BLaER1 (cell line): ENCODE measurements around the gene ATP5PB.

Experiments used
- H3K27ac ChIP-seq: shearing (Covaris generic); formaldehyde crosslinking; 2 replicates; pipeline ENCODE4 v1.8.1; 2022
- H3K27me3 ChIP-seq: shearing (Covaris generic); formaldehyde crosslinking; 2 replicates; pipeline ENCODE4 v1.8.1; 2022
- H3K36me3 ChIP-seq: shearing (Covaris generic); formaldehyde crosslinking; 2 replicates; pipeline ENCODE4 v1.8.1; 2022
- H3K4me1 ChIP-seq: shearing (Covaris generic); formaldehyde crosslinking; 2 replicates; pipeline ENCODE4 v1.8.1; 2022
- H3K4me2 ChIP-seq: shearing (Covaris generic); formaldehyde crosslinking; 2 replicates; pipeline ENCODE4 v1.8.1; 2022
- H3K4me3 ChIP-seq: shearing (Covaris generic); formaldehyde crosslinking; 2 replicates; pipeline ENCODE4 v1.8.1; 2022
- H3K9ac ChIP-seq: shearing (Covaris generic); formaldehyde crosslinking; 2 replicates; pipeline ENCODE4 v1.8.1; 2022
- H3K9me3 ChIP-seq: shearing (Covaris generic); formaldehyde crosslinking; 2 replicates; pipeline ENCODE4 v1.8.1; 2022
- H4K20me1 ChIP-seq: shearing (Covaris generic); formaldehyde crosslinking; 2 replicates; pipeline ENCODE4 v1.8.1; 2022
- Cebpa-rat ChIP-seq: shearing (Covaris generic); IDR thresholded peaks from 2 replicates; pipeline ENCODE4 v1.8.1; 2022

ATP5PB gene

GRCh38 chr1:111501645-111502044 lies 52.4 kb downstream of the ATP5PB start:
- H3K9ac ChIP-seq: no peak overlapping the region
- H3K27me3 ChIP-seq: no peaks in the 10 kb centered on the region
- H3K36me3 ChIP-seq: no peaks in the 10 kb centered on the region
- no peak overlapping the region for H3K4me2 ChIP-seq
- H4K20me1 ChIP-seq: no peaks in the 10 kb centered on the region
- H3K27ac ChIP-seq: no peak overlapping the region
- TF ChIP-seq Cebpa-rat: no peak
- H3K4me1 ChIP-seq: peaks cover 37% of the 10 kb centered on the region
- no peak overlapping the region for H3K4me3 ChIP-seq
- no peaks in the 10 kb centered on the region for H3K9me3 ChIP-seq

- Histone ChIP-seq H3K27me3 (no peaks in the 10 kb centered on the region), H3K4me1 (peaks cover 55% of the 10 kb centered on the region), H3K36me3 (no peaks in the 10 kb centered on the region), H3K27ac (no peak within 1 kb of the TSS), H3K9me3 (no peaks in the 10 kb centered on the region), H3K4me2 (peak within 1 kb of the TSS; percentile 46), H3K4me3 (no peak within 1 kb of the TSS), H3K9ac (no peak within 1 kb of the TSS), H4K20me1 (no peaks in the 10 kb centered on the region)
- TF ChIP-seq Cebpa-rat: peak; percentile 63
Observed at GRCh38 chr1:111503585-111504060, 54.4 kb downstream of the ATP5PB start, which contains the start of the genes ADORA3 and TMIGD3. Gene ADORA3, minus strand, starts transcription at chr1:111503633. Its CDS starts 279 bp downstream, at chr1:111503354. Gene TMIGD3, minus strand, starts transcription at chr1:111503633. Its CDS starts 279 bp downstream, at chr1:111503354.

- Histone ChIP-seq H3K27me3 (no peaks in the 10 kb centered on the region), H4K20me1 (no peaks in the 10 kb centered on the region), H3K9ac (no peak overlapping the region), H3K4me3 (no peak overlapping the region), H3K4me1 (peaks cover 60% of the 10 kb centered on the region), H3K9me3 (no peaks in the 10 kb centered on the region), H3K4me2 (peak overlapping the region; percentile 46), H3K27ac (no peak overlapping the region), H3K36me3 (no peaks in the 10 kb centered on the region)
- no peak for TF ChIP-seq Cebpa-rat
Observed at GRCh38 chr1:111504097-111504496, 54.8 kb downstream of the ATP5PB start.

- Histone ChIP-seq H3K4me2 (peak overlapping the region; percentile 55), H3K4me3 (no peak overlapping the region)
Observed at GRCh38 chr1:111505641-111506119, 56.4 kb downstream of the ATP5PB start.

GRCh38 chr1:111506561-111506960 lies 57.3 kb downstream of the ATP5PB start:
- Histone ChIP-seq H4K20me1 (no peaks in the 10 kb centered on the region), H3K36me3 (no peaks in the 10 kb centered on the region), H3K4me1 (peaks cover 70% of the 10 kb centered on the region), H3K4me3 (no peak overlapping the region), H3K4me2 (peak overlapping the region; percentile 55), H3K9ac (no peak overlapping the region), H3K9me3 (no peaks in the 10 kb centered on the region), H3K27me3 (no peaks in the 10 kb centered on the region), H3K27ac (peak overlapping the region; percentile 58)
- TF ChIP-seq Cebpa-rat: no peak

More at GRCh38 chr1:111505641-111506119, 56.4 kb downstream of the ATP5PB start:
- TF ChIP-seq Cebpa-rat: no peak
- H3K4me1 ChIP-seq: peaks cover 66% of the 10 kb centered on the region
- H3K9ac ChIP-seq: no peak overlapping the region
- no peaks in the 10 kb centered on the region for H4K20me1 ChIP-seq
- no peaks in the 10 kb centered on the region for H3K27me3 ChIP-seq
- no peaks in the 10 kb centered on the region for H3K36me3 ChIP-seq
- peak overlapping the region; percentile 58 for H3K27ac ChIP-seq
- no peaks in the 10 kb centered on the region for H3K9me3 ChIP-seq

- no peaks in the 10 kb centered on the region for H3K36me3 ChIP-seq
- H3K4me2 ChIP-seq: peak overlapping the region; percentile 88
- H3K9me3 ChIP-seq: no peaks in the 10 kb centered on the region
- no peak for TF ChIP-seq Cebpa-rat
- peak overlapping the region; percentile 61 for H3K4me3 ChIP-seq
- H3K4me1 ChIP-seq: peaks cover 71% of the 10 kb centered on the region
- H3K9ac ChIP-seq: peak overlapping the region; percentile 85
- no peaks in the 10 kb centered on the region for H3K27me3 ChIP-seq
- H3K27ac ChIP-seq: peak overlapping the region; percentile 96
- no peaks in the 10 kb centered on the region for H4K20me1 ChIP-seq
Observed at GRCh38 chr1:111507411-111508201, 58.3 kb downstream of the ATP5PB start.

- Histone ChIP-seq H3K9ac (no peak overlapping the region), H3K27ac (no peak overlapping the region), H4K20me1 (no peaks in the 10 kb centered on the region), H3K4me2 (no peak overlapping the region), H3K36me3 (no peaks in the 10 kb centered on the region), H3K27me3 (no peaks in the 10 kb centered on the region), H3K9me3 (no peaks in the 10 kb centered on the region), H3K4me3 (no peak overlapping the region), H3K4me1 (peaks cover 59% of the 10 kb centered on the region)
- no peak for TF ChIP-seq Cebpa-rat
Observed at GRCh38 chr1:111509997-111510375, 60.7 kb downstream of the ATP5PB start.

- H3K4me3 ChIP-seq: no peak overlapping the region
- no peaks in the 10 kb centered on the region for H4K20me1 ChIP-seq
- H3K4me2 ChIP-seq: no peak overlapping the region
- H3K27me3 ChIP-seq: no peaks in the 10 kb centered on the region
- H3K27ac ChIP-seq: no peak overlapping the region
- no peaks in the 10 kb centered on the region for H3K9me3 ChIP-seq
- peaks cover 59% of the 10 kb centered on the region for H3K4me1 ChIP-seq
- TF ChIP-seq Cebpa-rat: no peak
- no peaks in the 10 kb centered on the region for H3K36me3 ChIP-seq
- no peak overlapping the region for H3K9ac ChIP-seq
Observed at GRCh38 chr1:111511370-111511769, 62.1 kb downstream of the ATP5PB start.
